ENCODE data around the gene AGO1.

DNA sequence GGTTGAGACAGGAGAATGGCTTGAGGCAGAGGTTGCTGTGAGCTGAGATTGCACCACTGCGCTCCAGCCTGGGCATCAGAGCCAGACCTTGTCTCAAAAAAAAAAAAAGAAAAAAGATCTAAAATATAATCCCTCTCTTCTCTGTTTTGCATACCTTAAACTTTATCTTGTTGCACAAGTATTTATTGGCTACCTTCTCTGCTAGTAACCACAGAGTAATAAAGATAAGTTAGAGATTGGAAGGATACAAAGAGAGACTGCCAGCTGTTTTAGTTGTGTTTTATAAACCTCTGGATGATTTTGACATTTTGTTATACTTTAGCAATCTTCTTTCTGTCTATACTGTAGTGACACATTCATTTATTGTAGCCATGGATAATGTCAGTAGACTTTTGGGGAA lies 75.5 kb downstream of the AGO1 start:
- TF ChIP-seq POLR2AphosphoS5 (IDR thresholded peaks at IDR 0.05; ENCODE audit: insufficient read depth in 1 of 2, low read depth in 1 of 2): no peak
- TF ChIP-seq CTCF (IDR thresholded peaks at IDR 0.05): no peak

All from vagina (tissue), 2 donors.